Muscle of back (tissue), 11 donors: ENCODE data around the gene SFT2D1. TPM values are rescaled to one million over a fixed set of nuclear protein-coding genes. Genes with fewer than 3 reads are reported as not detected.
"Not testable (repeated sequence)": the region's sequence is repeated elsewhere in the genome, so short reads cannot be mapped to it uniquely, and the experiment has no call there.

Experiments
- DNase-seq, 3 donors: peaks; one replicate each; pipeline versions ENCODE4 v3.0.0 to v3.0.0-alpha.2; 2013
- polyA plus RNA-seq, 10 donors: library from polyadenylated mRNA; unstranded; fragments of 120-200 nt; gene quantifications; one replicate each; pipeline ENCODE4 v1.2.1, GENCODE V29; 2013; ENCODE audit not compliant: insufficient read length in 10 of 10

The SFT2D1 gene
- polyA plus RNA-seq, 10 donors, result 30.2 to 46.2 (median 36.5) TPM

DNA sequence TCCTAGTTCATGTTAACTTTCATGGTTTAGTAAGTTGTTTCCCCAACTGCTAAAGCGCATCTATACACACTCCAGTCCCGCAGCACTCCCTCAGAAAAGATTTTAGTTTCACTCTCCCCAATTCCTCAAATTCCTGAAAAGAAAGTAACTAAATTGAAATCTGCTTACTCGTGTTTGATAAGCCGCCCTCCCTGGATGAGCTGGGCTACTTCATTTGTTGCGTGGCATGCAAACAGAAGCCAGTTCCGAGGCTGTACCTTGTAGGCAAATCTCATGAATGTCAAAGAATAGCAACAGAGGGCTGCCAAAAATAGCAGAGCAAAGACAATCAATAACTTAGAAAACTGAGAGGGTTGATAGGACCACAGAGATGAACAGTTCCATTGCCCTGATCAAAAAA lies 23.5 kb upstream of the SFT2D1 start:
- no peak for DNase-seq

DNA sequence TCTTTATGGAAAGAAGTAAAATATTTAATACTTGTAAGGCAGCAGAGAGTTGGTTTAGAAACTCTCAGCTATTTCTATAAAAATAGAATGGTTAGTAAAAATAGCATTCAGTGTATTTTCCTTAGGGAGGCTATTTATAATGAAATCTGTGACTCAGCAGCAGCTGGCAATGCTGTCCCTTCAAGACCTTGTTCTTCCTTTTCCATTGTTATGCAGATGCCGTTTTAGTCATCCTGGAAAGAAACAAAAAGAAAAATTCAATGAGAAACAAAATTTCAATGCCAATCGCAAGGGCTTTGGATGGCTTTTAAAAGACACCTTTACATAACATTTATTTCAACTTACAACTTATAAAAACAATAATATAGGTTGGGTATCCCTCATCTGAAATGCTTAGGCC lies 22.9 kb upstream of the SFT2D1 start:
- DNase-seq, result peak in 1 of 3 donors; percentile 33

DNA sequence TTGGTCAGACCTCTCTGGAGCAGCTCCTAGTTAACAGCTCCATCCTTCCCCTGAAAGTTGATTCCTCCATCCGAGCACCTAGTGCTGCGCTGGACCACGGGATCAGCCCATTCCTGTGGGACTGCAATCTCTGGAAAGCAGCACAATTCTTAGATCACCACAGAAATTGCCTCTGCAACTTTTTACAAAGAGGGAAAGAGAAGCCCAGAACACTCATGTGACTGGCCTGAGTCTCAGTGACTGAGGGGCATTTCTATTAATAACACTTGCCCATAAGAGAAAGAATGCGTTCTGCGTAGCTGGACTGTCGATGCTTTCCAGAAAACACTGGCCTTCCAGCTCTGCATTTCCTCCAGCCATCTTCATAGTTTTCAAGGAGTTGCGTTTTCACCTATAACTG lies 22.1 kb upstream of the SFT2D1 start:
- DNase-seq, result peak in 1 of 3 donors; percentile 10

DNA sequence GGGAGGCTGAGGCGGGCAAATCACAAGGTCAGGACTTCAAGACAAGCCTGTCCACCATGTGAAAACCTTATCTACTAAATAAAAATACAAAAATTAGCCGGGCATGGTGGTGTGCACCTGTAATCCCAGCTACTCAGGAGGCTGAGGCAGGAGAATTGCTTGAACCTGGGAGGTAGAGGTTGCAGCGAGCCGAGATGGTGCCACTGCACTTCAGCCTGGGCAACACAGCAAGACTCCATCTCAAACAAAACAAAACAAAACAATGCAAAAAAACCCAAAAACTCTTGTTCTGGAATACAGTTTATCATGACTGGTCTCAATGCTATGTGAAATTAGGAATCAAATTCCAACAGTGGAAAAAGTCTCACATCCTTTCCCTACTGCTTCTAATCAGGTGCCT lies 20.1 kb upstream of the SFT2D1 start:
- not testable (repeated sequence) for DNase-seq

DNA sequence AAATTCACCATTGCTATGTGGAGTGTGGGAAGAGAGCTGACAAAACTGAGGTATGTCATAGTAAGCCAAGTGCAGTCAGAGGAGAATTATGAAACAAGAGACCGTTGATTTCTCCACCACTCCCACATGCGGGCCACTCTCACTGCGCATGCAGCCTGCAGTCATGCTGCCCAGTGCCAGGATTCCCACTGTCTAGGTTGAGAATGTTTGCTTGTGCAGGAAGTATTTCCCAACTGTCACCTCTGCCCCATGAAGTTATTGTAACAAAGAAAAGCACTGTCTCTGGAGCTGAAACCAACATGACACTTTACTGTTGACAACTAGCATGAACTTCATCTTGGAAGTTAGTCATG lies 18.7 kb upstream of the SFT2D1 start:
- peak in 1 of 3 donors; percentile 11 for DNase-seq

DNA sequence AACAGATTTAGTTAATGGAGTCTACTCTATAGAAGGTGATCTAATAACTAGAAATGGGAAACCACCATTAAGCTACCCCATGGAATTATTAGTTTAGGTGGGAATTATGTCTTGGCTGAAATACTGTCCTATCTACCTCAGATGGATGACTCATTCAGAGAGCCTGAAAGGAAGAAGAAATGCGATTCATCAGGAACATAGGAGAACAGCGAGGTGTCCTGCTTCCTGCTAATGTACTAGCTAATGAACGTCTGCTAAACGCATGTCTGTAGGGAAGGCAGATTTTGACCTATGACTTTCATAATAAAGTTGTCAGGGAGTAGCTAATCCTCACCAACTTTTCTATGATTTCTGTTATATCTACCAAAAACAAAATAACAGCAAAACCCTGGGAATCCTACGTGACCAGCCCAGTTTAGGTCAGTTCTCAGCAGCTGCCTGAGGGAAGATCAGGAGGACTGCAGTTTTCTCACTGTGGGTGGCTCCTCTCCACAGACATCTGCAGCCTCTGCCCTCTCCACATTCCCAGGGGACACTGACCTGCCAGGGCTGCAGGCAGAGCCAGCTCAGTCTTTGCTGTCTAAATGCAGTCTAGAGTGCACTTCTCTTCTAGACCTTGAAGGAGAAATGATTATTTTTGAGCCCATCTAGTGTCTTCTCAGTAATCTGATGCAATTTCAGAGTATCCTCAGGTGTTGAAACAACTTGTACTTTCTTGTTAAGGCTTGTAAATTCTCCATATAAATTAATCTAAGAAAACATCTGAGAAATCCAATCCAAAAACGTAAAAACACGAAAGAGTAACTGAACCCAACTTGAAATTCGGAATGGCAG lies 18.1 kb upstream of the SFT2D1 start:
- peak in 1 of 3 donors; percentile 10 for DNase-seq

DNA sequence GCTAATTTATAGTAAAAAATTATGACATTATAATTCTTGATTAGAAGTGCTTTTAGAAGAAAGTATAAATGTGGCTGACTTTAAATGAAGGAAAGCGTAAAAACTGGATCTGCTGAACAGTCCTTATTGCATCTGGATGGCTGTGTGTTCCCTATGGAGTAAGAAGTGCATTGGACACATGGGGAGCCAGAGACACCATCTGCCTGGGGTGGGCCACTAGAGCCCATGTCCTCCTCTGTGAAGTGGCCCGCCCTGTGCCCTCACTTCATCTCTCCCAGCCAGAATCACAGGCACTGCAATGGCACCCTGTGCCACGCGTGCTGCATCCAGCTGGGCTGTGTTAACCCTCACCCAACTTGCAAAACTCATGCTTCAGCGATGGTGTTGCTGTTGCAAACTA lies 13.2 kb upstream of the SFT2D1 start:
- no peak for DNase-seq

DNA sequence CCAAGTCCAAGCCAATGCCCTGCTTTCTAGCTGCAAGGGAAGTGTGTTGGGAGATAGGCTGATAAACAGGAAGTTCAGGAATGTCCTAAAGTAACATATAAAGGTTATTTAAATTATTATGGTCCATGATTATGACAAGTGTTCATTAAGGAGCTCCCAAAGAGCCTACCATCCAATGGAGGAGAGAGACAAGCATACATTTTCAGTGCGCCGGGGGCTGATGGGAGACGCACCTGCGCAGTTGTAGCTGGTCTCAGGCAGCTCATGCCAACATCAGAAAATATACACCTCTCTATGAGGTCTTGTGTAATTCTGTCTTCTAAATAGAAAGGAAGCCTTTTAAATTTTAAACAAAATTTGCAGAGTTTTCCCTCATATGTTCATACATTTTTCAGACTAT lies 12.6 kb upstream of the SFT2D1 start:
- no peak for DNase-seq

DNA sequence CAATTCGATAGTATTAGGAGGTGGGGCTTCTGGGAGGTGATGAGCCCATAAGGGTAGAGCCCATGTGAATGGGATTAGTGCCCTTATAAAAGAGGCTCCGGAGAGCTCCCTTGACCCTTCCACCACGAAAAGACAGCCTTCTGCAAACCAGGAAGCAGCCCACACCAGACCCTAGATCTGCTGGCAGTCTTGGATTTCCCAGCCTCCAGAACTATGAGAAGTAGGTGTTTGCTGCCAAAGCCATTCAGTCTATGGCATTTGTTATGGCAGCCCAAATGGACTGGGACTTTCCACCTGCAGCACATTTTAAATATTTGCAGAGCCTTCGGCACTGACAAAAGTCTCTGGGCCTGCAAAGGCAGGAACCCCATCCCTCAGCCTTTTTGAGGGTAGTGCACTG lies 11.8 kb upstream of the SFT2D1 start:
- no peak for DNase-seq

DNA sequence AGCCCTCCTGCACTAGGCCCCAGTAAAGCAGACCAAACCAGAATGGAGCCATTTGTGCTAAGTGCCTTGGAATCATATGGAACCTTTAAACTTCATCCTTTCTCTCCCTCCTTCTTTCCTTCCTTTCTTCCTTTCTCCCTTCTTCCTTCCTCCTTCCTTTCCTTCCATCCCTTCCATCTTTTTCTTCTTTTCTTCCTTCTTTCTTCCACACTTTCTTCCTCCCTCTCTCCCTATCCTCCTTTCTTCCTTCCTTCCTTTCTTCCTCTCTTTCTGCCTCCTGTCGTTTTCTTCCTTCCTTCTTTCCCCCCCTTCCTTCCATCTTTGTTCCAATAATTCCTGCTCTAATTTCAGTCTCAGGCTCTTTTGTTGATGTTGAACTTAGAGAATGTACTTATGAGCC lies 11.2 kb upstream of the SFT2D1 start:
- no peak for DNase-seq

DNA sequence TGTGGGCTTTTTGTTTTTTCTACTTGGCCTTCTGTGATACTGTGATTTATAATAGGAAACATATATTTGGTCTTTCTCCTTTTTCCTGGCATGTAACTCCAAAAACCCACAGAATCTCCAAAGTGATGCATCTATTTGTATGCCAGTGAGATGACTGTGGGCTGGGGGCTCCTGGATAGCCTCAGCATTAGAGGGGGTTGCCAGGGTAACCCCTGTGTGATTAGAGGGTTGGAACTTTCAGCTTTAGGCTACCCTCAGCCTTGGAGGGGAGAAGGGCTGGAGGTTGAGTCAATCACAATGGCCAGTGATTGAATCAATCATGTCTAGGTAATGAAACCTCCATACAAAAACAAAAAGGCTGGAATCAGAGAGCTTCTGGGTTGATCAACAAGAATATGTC lies 10.6 kb upstream of the SFT2D1 start:
- DNase-seq, result no peak

DNA sequence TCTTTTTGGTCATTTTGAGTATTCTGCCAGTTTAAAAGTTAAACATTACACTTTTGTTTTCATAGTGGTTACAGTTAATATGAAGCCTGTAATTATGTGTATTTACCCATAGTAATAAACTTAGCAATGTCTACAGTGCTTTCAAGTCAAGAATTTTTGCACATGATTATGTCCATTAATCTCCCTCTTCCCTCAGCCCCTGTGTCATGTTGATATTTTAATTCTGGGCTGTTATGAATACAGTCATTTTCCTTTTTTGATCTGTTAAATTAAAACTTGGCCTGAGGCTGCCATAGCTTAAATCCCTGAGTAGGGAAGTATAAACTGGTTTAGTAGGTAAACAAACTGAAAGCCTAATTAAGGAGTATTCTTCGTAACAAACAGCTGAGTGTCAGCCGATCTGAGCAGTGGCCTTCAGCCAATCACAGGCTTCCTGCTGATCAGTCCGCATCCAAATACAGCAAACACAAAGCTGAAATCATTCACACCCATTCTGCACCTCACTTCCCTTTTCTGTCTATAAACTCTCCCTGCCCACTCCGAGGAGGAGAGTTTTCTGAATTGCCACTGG lies 9.5 kb upstream of the SFT2D1 start:
- peak in 1 of 3 donors; percentile 19 for DNase-seq

DNA sequence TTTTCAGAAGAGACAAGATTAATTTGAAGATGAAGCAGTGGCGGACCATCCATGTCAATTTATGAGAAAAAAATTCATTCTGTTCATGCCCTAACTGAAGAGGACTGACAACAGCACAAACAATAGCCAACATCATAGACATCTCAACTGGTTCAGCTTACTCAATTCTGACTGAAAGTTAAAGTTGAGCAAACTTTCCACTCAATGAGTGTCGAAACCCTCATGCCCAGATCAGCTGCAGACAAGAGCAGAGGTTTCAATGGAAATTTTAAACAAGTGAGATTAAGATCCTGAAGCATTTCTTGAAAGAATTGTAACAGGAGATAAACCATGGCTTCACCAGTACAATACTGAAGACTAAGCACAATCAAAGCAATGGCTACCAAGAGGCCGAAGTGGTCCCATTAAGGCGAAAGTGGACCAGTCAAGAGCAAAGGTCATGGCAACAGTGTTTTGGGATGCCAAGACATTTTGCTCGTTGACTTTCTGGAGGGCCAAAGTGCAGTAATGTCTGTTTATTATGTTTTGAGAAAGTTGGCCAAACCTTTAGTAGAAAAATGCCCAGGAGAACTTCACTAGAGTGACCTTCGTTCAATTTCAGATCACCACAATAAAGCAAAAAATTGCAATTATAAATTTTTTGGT lies 6.1 kb upstream of the SFT2D1 start:
- DNase-seq, result no peak

DNA sequence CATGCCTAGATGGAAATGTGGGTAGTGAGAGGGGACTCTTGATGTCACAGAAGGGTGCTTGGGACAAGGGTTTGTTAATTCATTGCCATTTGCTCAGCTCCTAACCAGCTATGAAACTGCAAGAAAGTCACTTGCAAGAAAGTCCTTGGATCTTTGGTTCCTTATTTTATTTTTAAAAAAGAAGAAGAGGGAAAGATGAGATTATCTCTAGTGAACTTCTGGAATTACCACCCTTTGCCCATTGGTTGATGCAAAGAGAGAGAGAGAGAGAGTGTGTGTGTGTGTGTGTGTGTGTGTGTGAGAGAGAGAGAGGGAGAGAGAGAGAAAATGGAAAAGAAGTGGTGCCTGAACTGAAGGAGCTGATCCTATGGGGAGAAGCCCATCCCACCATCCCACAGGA lies 4.6 kb upstream of the SFT2D1 start:
- no peak for DNase-seq

DNA sequence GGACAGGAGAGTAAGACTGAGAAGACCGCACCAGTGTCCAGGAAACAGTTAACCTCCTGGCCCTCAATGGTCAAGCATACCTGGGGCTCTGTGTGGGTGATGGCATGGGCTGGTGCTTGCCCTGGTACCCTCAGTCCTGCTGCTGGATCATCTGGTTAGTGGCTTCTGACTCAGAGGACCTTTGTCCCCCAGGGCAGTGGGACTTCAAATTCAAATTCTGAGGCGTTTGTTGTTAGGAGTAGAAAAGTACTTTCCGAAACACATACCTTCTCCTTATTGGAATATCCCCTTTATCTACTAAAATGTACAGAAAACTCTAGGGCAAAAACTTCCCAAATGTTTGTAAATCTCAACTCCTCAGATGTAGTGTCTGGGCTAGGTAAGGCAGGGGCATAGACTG lies 4.1 kb upstream of the SFT2D1 start:
- no peak for DNase-seq

DNA sequence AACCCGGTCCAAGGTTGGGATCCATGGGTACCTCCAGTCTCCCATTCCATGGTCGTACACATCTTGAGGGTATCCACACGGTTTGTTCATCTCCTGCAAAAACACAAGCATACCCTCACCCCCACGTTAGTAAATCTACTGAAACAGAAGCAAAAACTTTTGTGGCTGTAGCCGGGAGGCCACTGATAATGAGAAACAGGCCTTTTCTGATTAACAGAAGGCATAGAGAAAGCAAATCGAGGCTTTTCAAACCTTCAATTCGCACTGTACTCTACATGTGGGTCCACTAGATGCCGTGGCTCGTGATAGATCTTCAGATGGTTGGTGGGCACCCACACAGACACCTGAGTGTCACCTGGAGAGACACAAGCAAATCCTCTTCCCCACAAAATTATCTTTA lies 3.3 kb upstream of the SFT2D1 start:
- DNase-seq, result not testable (repeated sequence)

DNA sequence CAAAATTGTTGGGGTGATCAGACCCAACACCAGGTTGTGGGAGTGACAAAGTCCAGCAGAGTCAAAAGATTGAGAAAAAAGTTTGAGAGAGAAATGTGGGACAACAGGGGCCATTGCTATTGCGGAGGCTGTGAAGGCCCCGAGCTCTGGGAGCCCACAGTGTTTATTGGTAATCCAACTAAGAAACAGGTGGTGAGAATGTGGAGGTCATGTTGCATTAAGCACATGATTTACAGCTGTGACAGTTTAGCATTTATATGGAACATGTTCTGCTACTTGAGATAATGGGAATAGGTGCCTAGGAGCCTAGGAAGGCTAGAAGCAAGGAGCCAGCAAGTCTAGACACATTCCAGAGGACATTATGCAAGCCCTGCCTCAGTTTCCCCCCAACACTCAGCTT lies 2.6 kb upstream of the SFT2D1 start:
- not testable (repeated sequence) for DNase-seq

DNA sequence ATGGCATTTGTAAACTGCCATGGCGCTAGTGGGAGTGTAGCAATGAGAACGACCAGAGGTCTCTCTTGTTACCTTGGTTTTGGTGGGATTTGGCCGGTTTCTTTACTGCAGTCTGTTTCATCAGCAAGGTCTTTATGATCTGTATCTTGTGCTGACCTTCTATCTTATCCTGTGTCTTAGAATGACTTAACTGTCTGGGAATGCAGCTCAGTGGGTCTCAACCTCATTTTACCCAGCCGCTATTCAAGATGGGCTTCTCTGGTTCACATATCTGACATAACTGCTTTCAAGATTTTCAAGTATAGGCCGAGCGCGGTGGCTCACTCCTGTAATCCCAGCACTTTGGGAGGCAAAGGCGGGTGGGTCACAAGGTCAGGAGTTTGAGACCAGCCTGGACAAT lies 1.9 kb upstream of the SFT2D1 start:
- DNase-seq, result no peak

DNA sequence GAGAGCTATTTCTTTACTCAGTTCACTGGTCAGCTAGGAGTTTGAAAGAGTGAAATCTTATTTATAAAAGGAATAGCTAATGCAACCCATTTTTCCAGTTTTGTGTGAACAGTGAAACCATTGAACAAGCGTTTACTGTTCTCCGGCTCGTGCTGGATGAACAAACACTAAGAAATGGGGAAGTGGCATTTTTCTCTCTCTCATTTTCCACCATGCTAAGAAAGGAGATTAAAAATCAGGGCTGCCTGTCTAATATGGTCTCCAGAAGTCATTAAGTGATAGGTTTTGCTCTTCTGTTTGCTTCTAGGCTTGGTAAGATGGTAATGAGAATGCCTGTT lies 774 bp upstream of the SFT2D1 start:
- no peak for DNase-seq

DNA sequence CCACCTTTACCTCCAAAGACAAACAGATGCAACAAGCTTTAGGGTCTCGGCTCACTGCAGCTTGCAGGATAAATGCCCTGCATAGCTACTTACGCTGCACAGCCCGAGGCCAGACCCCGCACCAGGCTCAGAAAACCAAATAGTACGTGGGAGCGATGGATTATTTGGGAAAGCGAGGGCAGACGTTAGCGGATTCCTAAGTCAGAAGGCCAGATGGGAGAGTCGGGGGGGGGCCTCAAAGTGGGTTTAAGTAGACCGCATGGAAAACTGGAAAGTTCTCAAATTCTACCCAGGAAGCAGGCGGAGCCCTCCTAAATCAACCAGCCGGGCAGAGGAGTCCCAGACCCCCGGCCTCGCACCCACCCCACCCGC lies 382 bp downstream of the SFT2D1 start:
- DNase-seq, result no peak

DNA sequence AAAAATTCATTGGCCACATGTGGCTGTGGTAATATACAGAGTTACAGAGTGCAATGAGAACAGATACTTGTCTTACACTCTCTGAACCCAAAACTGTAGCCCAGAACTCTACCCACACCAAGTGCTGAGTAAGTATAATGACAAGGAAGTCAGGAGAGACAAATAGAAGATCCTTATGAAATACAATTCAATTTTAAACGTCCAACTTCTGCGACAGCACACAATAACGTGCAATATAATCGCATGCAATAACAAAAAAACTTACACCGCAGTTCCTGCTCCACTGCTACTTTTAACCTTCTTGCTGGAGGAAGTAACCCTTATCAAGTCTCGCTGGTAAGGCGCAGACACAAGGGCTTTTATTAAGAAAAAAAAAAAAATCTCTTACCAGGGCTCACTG lies 881 bp downstream of the SFT2D1 start:
- DNase-seq, result peak in 1 of 3 donors; percentile 13

DNA sequence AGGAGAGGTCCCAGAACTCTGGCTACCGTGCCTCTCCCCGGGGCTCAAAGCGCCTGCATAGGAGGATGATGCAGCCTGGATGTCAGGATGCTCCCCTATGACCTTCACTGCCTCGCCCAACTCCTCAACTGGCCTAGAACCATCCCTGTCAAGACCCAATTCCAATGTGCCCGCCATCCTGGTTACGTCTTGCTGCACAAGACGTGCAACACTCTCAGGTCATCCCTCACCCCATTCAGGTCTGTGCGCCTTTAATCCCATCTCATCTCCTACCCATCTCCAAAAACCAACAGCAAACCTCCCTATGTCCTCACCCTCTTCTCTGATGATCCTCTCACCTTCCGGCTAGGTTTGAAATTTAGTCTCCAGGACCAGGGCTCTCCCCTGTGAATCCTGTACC lies 3.5 kb downstream of the SFT2D1 start:
- no peak for DNase-seq

DNA sequence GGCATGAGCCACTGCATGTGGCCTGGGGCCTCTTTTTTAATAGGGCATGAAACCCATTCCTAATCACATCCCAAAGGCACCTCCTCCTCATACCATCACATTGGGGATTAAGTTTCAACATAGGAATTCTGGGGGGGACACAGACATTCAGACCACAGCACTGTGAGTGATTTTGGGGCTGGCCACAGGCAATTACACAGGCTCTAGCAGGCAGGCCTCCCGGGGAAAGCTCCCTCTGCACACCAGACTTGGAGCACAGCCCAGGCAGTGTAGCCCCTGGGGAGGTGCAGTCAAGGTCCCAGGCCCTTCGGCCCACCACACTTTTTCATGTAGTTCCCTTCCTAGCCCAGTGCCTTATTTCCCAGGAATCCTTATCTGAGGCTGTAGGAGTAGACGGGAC lies 5.5 kb downstream of the SFT2D1 start:
- DNase-seq, result no peak
